Prostate gland (tissue), 2 donors: ENCODE data around the gene SERPINA10. TPM values are rescaled to one million over a fixed set of nuclear protein-coding genes. Genes with fewer than 3 reads are reported as not detected.
"Not testable (repeated sequence)": the region's sequence is repeated elsewhere in the genome, so short reads cannot be mapped to it uniquely, and the experiment has no call there.

Experiments used
- DNase-seq: peaks from one replicate; pipeline ENCODE4 v3.0.0-alpha.2; 2019; ENCODE audit warnings: low spot score
- H3K27ac ChIP-seq, 2 donors: fragments of 200-600 bp; sonication (generic); 2 replicates each; pipeline ENCODE4 v1.5.1; 2017 to 2019
- H3K27me3 ChIP-seq: fragments of 200-600 bp; sonication (generic); replicated peaks from 2 replicates; pipeline ENCODE4 v1.5.1; 2019; ENCODE audit not compliant: insufficient read depth
- H3K36me3 ChIP-seq, 2 donors: fragments of 200-600 bp; sonication (generic); 1 replicate in 1 of 2; 2 replicates in 1 of 2; pipeline versions ENCODE4 v1.5.1 to v1.8.1; 2017 to 2019
- H3K4me1 ChIP-seq: fragments of 200-600 bp; sonication (generic); replicated peaks from 2 replicates; pipeline ENCODE4 v1.5.1; 2019
- H3K4me3 ChIP-seq, 2 donors: fragments of 200-600 bp; sonication (generic); 2 replicates each; pipeline ENCODE4 v1.5.1; 2017 to 2019
- H3K9me3 ChIP-seq: fragments of 200-600 bp; sonication (generic); 2 replicates; pipeline ENCODE4 v1.5.1; 2017
- CTCF ChIP-seq, 4 experiments: fragments of 200-600 bp in 2 of 4; fragments of 450-650 bp in 2 of 4; sonication (generic) in 2 of 4; IDR thresholded peaks; 1 replicate in 3 of 4; 2 replicates in 1 of 4; pipeline ENCODE4 v1.5.1; 2016 to 2019; ENCODE audit warnings: antibody characterized with exemption in 4 of 4, mild to moderate bottlenecking in 2 of 4, moderate library complexity in 2 of 4
- POLR2A ChIP-seq: fragments of 450-650 bp; IDR thresholded peaks from one replicate; pipeline ENCODE4 v1.6.1; 2016; ENCODE audit warnings: antibody characterized with exemption, mild to moderate bottlenecking
- POLR2AphosphoS5 ChIP-seq: sonication (generic); formaldehyde crosslinking; IDR thresholded peaks from one replicate; pipeline ENCODE4 v1.6.1; 2017; ENCODE audit warnings: antibody characterized with exemption
- WGBS: methylation state at CpG from one replicate; pipeline ENCODE4 v1.1.5; 2018; 5-methylcytosine and 5-hydroxymethylcytosine counted together
- intact Hi-C: fragments of 100-400 bp; cut with DNase I; formaldehyde crosslinking; loops from one replicate; pipeline ENCODE4 v1.14.2; 2022
- total RNA-seq, 2 donors: library from RNA; depleted of rRNA; stranded (reverse); fragments of >200 nt; gene quantifications; one replicate each; pipeline ENCODE4 v1.1.0, GENCODE V29; 2016

The SERPINA10 gene
- total RNA-seq, 2 donors from 2014 or later: not detected

- Histone ChIP-seq H3K27ac (no peak overlapping the region), H3K36me3 (no peaks in the 10 kb centered on the region), H3K27me3 (no peaks in the 10 kb centered on the region), H3K9me3 (no peaks in the 10 kb centered on the region), H3K4me3 (no peak overlapping the region), H3K4me1 (no peaks in the 10 kb centered on the region)
- 94% methylated on average over 6 of the region's 6 CpGs for WGBS
- DNase-seq: no peak
- intact Hi-C loops: no loop called here
- no peak for TF ChIP-seq POLR2AphosphoS5
Measured at GRCh38 chr14:94304243-94304642, 11.2 kb upstream of the SERPINA10 start.

GRCh38 chr14:94303111-94303510 lies 10.0 kb upstream of the SERPINA10 start:
- WGBS: 78% methylated on average over 7 of the region's 7 CpGs
- Histone ChIP-seq H3K4me3 (no peak overlapping the region), H3K27me3 (no peaks in the 10 kb centered on the region), H3K27ac (no peak overlapping the region), H3K4me1 (no peaks in the 10 kb centered on the region), H3K9me3 (no peaks in the 10 kb centered on the region), H3K36me3 (no peaks in the 10 kb centered on the region)
- TF ChIP-seq POLR2A (no peak), POLR2AphosphoS5 (no peak), CTCF (IDR thresholded peaks at IDR 0.05) (no peak)
- intact Hi-C loops: no loop called here
- no peak for DNase-seq

GRCh38 chr14:94298130-94298529 lies 5.1 kb upstream of the SERPINA10 start:
- H3K9me3 ChIP-seq: no peaks in the 10 kb centered on the region
- no peaks in the 10 kb centered on the region for H3K36me3 ChIP-seq
- TF ChIP-seq CTCF (IDR thresholded peaks at IDR 0.05) (no peak), POLR2A (no peak), POLR2AphosphoS5 (no peak)
- no peak overlapping the region for H3K27ac ChIP-seq
- no peak for DNase-seq
- H3K4me3 ChIP-seq: no peak overlapping the region
- peaks cover 2% of the 10 kb centered on the region for H3K27me3 ChIP-seq
- intact Hi-C loops: no loop called here
- no peaks in the 10 kb centered on the region for H3K4me1 ChIP-seq
- 93% methylated on average over 15 of the region's 15 CpGs for WGBS

- 48% methylated on average over 4 of the region's 4 CpGs for WGBS
- H3K36me3 ChIP-seq, DNase-seq, H3K9me3 ChIP-seq, H3K27me3 ChIP-seq, H3K4me1 ChIP-seq, H3K4me3 ChIP-seq, H3K27ac ChIP-seq, intact Hi-C loops: not testable (repeated sequence)
Measured at GRCh38 chr14:94296181-94296545, 3.1 kb upstream of the SERPINA10 start.

- DNase-seq: no peak
- intact Hi-C loops: no loop called here
- H3K36me3 ChIP-seq: no peaks in the 10 kb centered on the region
- no peak overlapping the region for H3K4me3 ChIP-seq
- no peak overlapping the region for H3K27ac ChIP-seq
- no peaks in the 10 kb centered on the region for H3K9me3 ChIP-seq
- 72% methylated on average over 9 of the region's 9 CpGs for WGBS
- no peaks in the 10 kb centered on the region for H3K4me1 ChIP-seq
- TF ChIP-seq POLR2AphosphoS5 (no peak), CTCF (IDR thresholded peaks at IDR 0.05) (no peak), POLR2A (no peak)
- peaks cover 2% of the 10 kb centered on the region for H3K27me3 ChIP-seq
Measured at GRCh38 chr14:94295360-94296180, 2.5 kb upstream of the SERPINA10 start.

- H3K4me3 ChIP-seq: no peak overlapping the region
- H3K27ac ChIP-seq: no peak overlapping the region
- TF ChIP-seq POLR2AphosphoS5: no peak
- TF ChIP-seq POLR2A: no peak
- TF ChIP-seq CTCF (IDR thresholded peaks at IDR 0.05): no peak
- no peaks in the 10 kb centered on the region for H3K36me3 ChIP-seq
- 49% methylated on average over 3 of the region's 3 CpGs for WGBS
- no peak for DNase-seq
- no peaks in the 10 kb centered on the region for H3K4me1 ChIP-seq
- H3K27me3 ChIP-seq: peaks cover 2% of the 10 kb centered on the region
- no peaks in the 10 kb centered on the region for H3K9me3 ChIP-seq
- intact Hi-C loops: no loop called here
Measured at GRCh38 chr14:94293578-94293924, 483 bp upstream of the SERPINA10 start.
